Upper lobe of left lung (tissue), 6 donors: ENCODE data around the gene CRKL. TPM values are rescaled to one million over a fixed set of nuclear protein-coding genes. Genes with fewer than 3 reads are reported as not detected.
A peak's percentile ranks its signal among the peaks of the same experiment; 100 is the strongest.
"Not testable (repeated sequence)": the region's sequence is repeated elsewhere in the genome, so short reads cannot be mapped to it uniquely, and the experiment has no call there.

Experiments
- ATAC-seq, 2 donors: fragments of 200-7000 bp; cut with Tn5 transposase; one replicate each; pipeline ENCODE4 v1.9.1; 2022; ENCODE audit warnings: mild to moderate bottlenecking in 2 of 2, moderate library complexity in 2 of 2; ENCODE audit not compliant: low FRiP score in 2 of 2
- DNase-seq, 2 donors: peaks; one replicate each; pipeline ENCODE4 v3.0.0-alpha.2; 2019 to 2020
- H3K27ac ChIP-seq, 4 donors: fragments of 200-600 bp; sonication (generic); one replicate each; pipeline ENCODE4 v1.5.1; 2016 to 2019
- H3K27me3 ChIP-seq, 4 donors: fragments of 200-600 bp; sonication (generic); one replicate each; pipeline ENCODE4 v1.5.1; 2017 to 2019
- H3K36me3 ChIP-seq, 4 donors: fragments of 200-600 bp; sonication (generic); one replicate each; pipeline ENCODE4 v1.5.1; 2016 to 2019
- H3K4me1 ChIP-seq, 4 donors: fragments of 200-600 bp; sonication (generic); one replicate each; pipeline ENCODE4 v1.5.1; 2018 to 2019
- H3K4me3 ChIP-seq, 4 donors: fragments of 200-600 bp; sonication (generic); one replicate each; pipeline ENCODE4 v1.5.1; 2017 to 2019; ENCODE audit warnings: mild to moderate bottlenecking in 2 of 4, moderate library complexity in 1 of 4
- H3K9me3 ChIP-seq, 4 donors: fragments of 200-600 bp; sonication (generic); one replicate each; pipeline ENCODE4 v1.5.1; 2018 to 2019
- CTCF ChIP-seq, 6 experiments: fragments of 450-650 bp in 4 of 6; fragments of 200-600 bp in 2 of 6; sonication (generic) in 2 of 6; IDR thresholded peaks; one replicate each; pipeline ENCODE4 v1.5.1; 2016 to 2019; ENCODE audit warnings: antibody characterized with exemption in 6 of 6
- EP300 ChIP-seq, 4 donors: sonication (generic); formaldehyde crosslinking; IDR thresholded peaks; one replicate each; pipeline ENCODE4 v1.5.1; 2017; ENCODE audit warnings: antibody characterized with exemption in 4 of 4, control low read depth in 2 of 4
- POLR2A ChIP-seq, 4 donors: fragments of 450-650 bp; IDR thresholded peaks; one replicate each; pipeline ENCODE4 v1.5.1; 2016 to 2017; ENCODE audit warnings: antibody characterized with exemption in 4 of 4, mild to moderate bottlenecking in 2 of 4
- POLR2AphosphoS5 ChIP-seq, 2 donors: sonication (generic); formaldehyde crosslinking; IDR thresholded peaks; one replicate each; pipeline ENCODE4 v1.5.1; 2017; ENCODE audit warnings: antibody characterized with exemption in 2 of 2
- WGBS, 2 donors: methylation state at CpG; one replicate each; pipeline ENCODE4 v1.1.5; 2017 to 2018; 5-methylcytosine and 5-hydroxymethylcytosine counted together
- total RNA-seq, 6 donors: library from RNA; depleted of rRNA in 4 of 6; stranded (reverse); fragments of >200 nt in 4 of 6; gene quantifications; one replicate each; pipeline versions ENCODE4 v1.1.0 to v1.2.1, GENCODE V29; 2016 to 2021
- donor health status: DM: no; HTN: no; CAD: no; lungs with moderate emphysema.
- donor health status: DM: no; HTN: yes; CAD: no; lungs with severe emphysema.

The CRKL gene
- total RNA-seq, 6 donors from 2014 or later: 35.6 to 65.4 (median 53.4) TPM

- Histone ChIP-seq H3K27me3 (no peaks in the 10 kb centered on the region), H3K36me3 (peaks cover 0 to 16% (median 4%) of the 10 kb centered on the region in 4 donors), H3K4me3 (no peak overlapping the region), H3K4me1 (peaks cover 45 to 74% (median 61%) of the 10 kb centered on the region in 4 donors), H3K9me3 (no peaks in the 10 kb centered on the region), H3K27ac (no peak overlapping the region)
- no peak for ATAC-seq
- no peak for DNase-seq
- no peak for TF ChIP-seq EP300 (IDR thresholded peaks at IDR 0.05)
- TF ChIP-seq POLR2A (IDR thresholded peaks at IDR 0.05): no peak
- no peak for TF ChIP-seq POLR2AphosphoS5 (IDR thresholded peaks at IDR 0.05)
- TF ChIP-seq CTCF (IDR thresholded peaks at IDR 0.05): no peak
- 81 to 90% methylated on average over 3 to 4 of the region's 4 CpGs for WGBS, 2 donors
Measured at GRCh38 chr22:20940904-20941385, 23.7 kb downstream of the CRKL start.

GRCh38 chr22:20942203-20942902 is 25.1 kb downstream of the CRKL start:
- not testable (repeated sequence) for H3K27me3 ChIP-seq, H3K4me3 ChIP-seq, ATAC-seq, H3K27ac ChIP-seq, H3K36me3 ChIP-seq, DNase-seq, H3K9me3 ChIP-seq
- H3K4me1 ChIP-seq: peaks cover 36 to 69% (median 56%) of the 10 kb centered on the region in 4 donors
- 85 to 88% methylated on average over 7 of the region's 7 CpGs for WGBS, 2 donors

- Histone ChIP-seq H3K36me3 (no peaks in the 10 kb centered on the region), H3K4me3 (no peak overlapping the region), H3K27ac (no peak overlapping the region), H3K4me1 (peaks cover 33 to 60% (median 48%) of the 10 kb centered on the region in 4 donors), H3K27me3 (no peaks in the 10 kb centered on the region), H3K9me3 (no peaks in the 10 kb centered on the region)
- TF ChIP-seq POLR2AphosphoS5 (IDR thresholded peaks at IDR 0.05) (no peak), POLR2A (IDR thresholded peaks at IDR 0.05) (no peak), CTCF (IDR thresholded peaks at IDR 0.05) (no peak), EP300 (IDR thresholded peaks at IDR 0.05) (no peak)
- WGBS, 2 donors: 96 to 97% methylated on average over 8 of the region's 8 CpGs
- ATAC-seq (no peak), DNase-seq (no peak)
Measured at GRCh38 chr22:20943104-20943933, 26.1 kb downstream of the CRKL start.

GRCh38 chr22:20944042-20944441 is 26.8 kb downstream of the CRKL start:
- H3K9me3 ChIP-seq: no peaks in the 10 kb centered on the region
- no peaks in the 10 kb centered on the region for H3K27me3 ChIP-seq
- H3K27ac ChIP-seq: no peak overlapping the region
- no peaks in the 10 kb centered on the region for H3K36me3 ChIP-seq
- no peak overlapping the region for H3K4me3 ChIP-seq
- WGBS, 2 donors: 16 to 24% methylated on average over 1 of the region's 1 CpG
- no peak for DNase-seq
- ATAC-seq: no peak
- peaks cover 27 to 62% (median 43%) of the 10 kb centered on the region in 4 donors for H3K4me1 ChIP-seq
- no peak for TF ChIP-seq CTCF (IDR thresholded peaks at IDR 0.05)
- no peak for TF ChIP-seq EP300 (IDR thresholded peaks at IDR 0.05)
- TF ChIP-seq POLR2A (IDR thresholded peaks at IDR 0.05): no peak
- TF ChIP-seq POLR2AphosphoS5 (IDR thresholded peaks at IDR 0.05): no peak

- no peak for TF ChIP-seq EP300 (IDR thresholded peaks at IDR 0.05)
- no peak for TF ChIP-seq POLR2AphosphoS5 (IDR thresholded peaks at IDR 0.05)
- no peak for TF ChIP-seq POLR2A (IDR thresholded peaks at IDR 0.05)
- no peak for TF ChIP-seq CTCF (IDR thresholded peaks at IDR 0.05)
- Histone ChIP-seq H3K27ac (peak overlapping the region in 1 of 4 donors; percentile 41), H3K4me1 (peaks cover 18 to 50% (median 34%) of the 10 kb centered on the region in 4 donors), H3K4me3 (no peak overlapping the region), H3K9me3 (no peaks in the 10 kb centered on the region), H3K27me3 (no peaks in the 10 kb centered on the region), H3K36me3 (peaks cover 7 to 14% (median 9%) of the 10 kb centered on the region in 4 donors)
- DNase-seq: no peak
- no peak for ATAC-seq
- WGBS, 2 donors: 75 to 86% methylated on average over 2 of the region's 2 CpGs
Measured at GRCh38 chr22:20945578-20945934, 28.3 kb downstream of the CRKL start.
